Fibroblast of lung (primary cell): ENCODE results near the gene MACROD1. TPM values are rescaled to one million over a fixed set of nuclear protein-coding genes. Genes with fewer than 3 reads are reported as not detected.
A peak's percentile ranks its signal among the peaks of the same experiment; 100 is the strongest.

Experiments
- DNase-seq, 2 donors: peaks; one replicate each; pipeline versions ENCODE4 v3.0.0 to v3.0.0-alpha.2; 2010; ENCODE audit warnings: low read depth in 2 of 2
- H2AFZ ChIP-seq: 2 replicates; pipeline ENCODE4 v1.5.1; 2012; ENCODE audit warnings: low read length, control low read depth, inconsistent platforms
- H3K27ac ChIP-seq: 2 replicates; pipeline ENCODE4 v1.5.1; 2011; ENCODE audit warnings: low read length, control low read depth; ENCODE audit not compliant: insufficient read depth
- H3K27me3 ChIP-seq: 2 replicates; pipeline ENCODE4 v1.5.1; 2011; ENCODE audit warnings: mild to moderate bottlenecking, low read length; ENCODE audit not compliant: control insufficient read depth, insufficient read depth
- H3K36me3 ChIP-seq: 2 replicates; pipeline ENCODE4 v1.5.1; 2011; ENCODE audit warnings: low read length; ENCODE audit not compliant: control insufficient read depth, insufficient read depth
- H3K4me1 ChIP-seq: 2 replicates; pipeline ENCODE4 v1.5.1; 2011; ENCODE audit warnings: low read length; ENCODE audit not compliant: control insufficient read depth, insufficient read depth; ENCODE audit errors: extremely low read depth
- H3K4me2 ChIP-seq: 2 replicates; pipeline ENCODE4 v1.5.1; 2011; ENCODE audit warnings: low read length, control low read depth; ENCODE audit not compliant: insufficient read depth; ENCODE audit errors: extremely low read depth
- H3K4me3 ChIP-seq, 4 experiments: fragments of 200-600 bp in 1 of 4; sonication (generic) in 1 of 4; replicated peaks in 1 of 4; 2 replicates each; pipeline ENCODE4 v1.5.1; 2011 to 2016; ENCODE audit warnings: low read length in 4 of 4, low read depth in 3 of 4, mild to moderate bottlenecking in 3 of 4, control low read depth in 2 of 4, inconsistent platforms in 1 of 4, mixed read lengths in 1 of 4; ENCODE audit not compliant: insufficient read depth in 1 of 4; ENCODE audit errors: control extremely low read depth in 1 of 4
- H3K79me2 ChIP-seq: 2 replicates; pipeline ENCODE4 v1.5.1; 2012; ENCODE audit warnings: mild to moderate bottlenecking, low read length, inconsistent platforms; ENCODE audit not compliant: control insufficient read depth, insufficient read depth
- H3K9ac ChIP-seq: 2 replicates; pipeline ENCODE4 v1.5.1; 2011; ENCODE audit warnings: mild to moderate bottlenecking, low read length, control low read depth; ENCODE audit not compliant: insufficient read depth
- H3K9me3 ChIP-seq: 2 replicates; pipeline ENCODE4 v1.5.1; 2012; ENCODE audit warnings: low read depth, low read length; ENCODE audit not compliant: control insufficient read depth, insufficient read depth
- H4K20me1 ChIP-seq: 2 replicates; pipeline ENCODE4 v1.5.1; 2011; ENCODE audit warnings: low read length; ENCODE audit not compliant: control insufficient read depth, insufficient read depth; ENCODE audit errors: extremely low read depth
- EZH2 ChIP-seq: IDR thresholded peaks from 2 replicates; pipeline ENCODE4 v1.5.1; 2012; ENCODE audit warnings: low read length, control low read depth, mild to moderate bottlenecking; ENCODE audit errors: missing control alignments
- polyA plus RNA-seq, 2 donors: library from polyadenylated mRNA; depleted of rRNA in 1 of 2; stranded (reverse) in 1 of 2; unstranded in 1 of 2; fragments of >200 nt; gene quantifications; 2 replicates each; pipeline ENCODE4 v1.2.1, GENCODE V29; 2011 to 2012; ENCODE audit warnings: missing spikeins in 1 of 2
- total RNA-seq: library from RNA; depleted of rRNA; stranded (reverse); fragments of >200 nt; gene quantifications from 2 replicates; pipeline ENCODE4 v1.2.1, GENCODE V29; 2014
- TF ChIP-seq, protein P1 (sequence below), 2 donors: IDR thresholded peaks in 1 of 2; conservative IDR thresholded peaks in 1 of 2; 1 replicate in 1 of 2; 2 replicates in 1 of 2; pipeline ENCODE4 v1.5.1; 2011 to 2012; ENCODE audit warnings: low read length in 2 of 2, control low read depth in 1 of 2, inconsistent platforms in 1 of 2, low read depth in 1 of 2, mild to moderate bottlenecking in 1 of 2

MACROD1 gene
- total and polyA plus RNA-seq, 2 donors (not counting 1 experiment from before 2014, with no cell fraction given) = 8.8 to 24.8 TPM

DNA sequence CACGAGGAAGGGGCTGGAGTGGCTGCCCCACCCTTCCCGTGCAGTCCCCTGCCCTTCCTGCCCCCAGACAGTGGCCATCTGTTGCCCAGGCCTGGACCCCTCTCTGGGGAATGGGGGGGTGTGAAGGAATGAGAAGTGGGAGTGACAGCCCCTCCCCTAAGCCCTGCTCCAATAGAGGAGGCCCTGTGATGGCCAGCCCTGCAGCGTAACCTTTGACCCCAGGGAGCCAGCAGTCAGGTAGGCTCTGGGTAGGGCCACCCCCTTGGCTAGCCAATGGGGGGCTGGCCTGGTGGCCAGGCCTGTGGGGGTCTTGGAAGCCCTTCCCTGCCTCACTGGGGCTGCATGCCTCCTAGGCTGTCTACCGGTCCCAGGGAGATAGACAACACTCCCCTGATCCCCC is 123.6 kb downstream of the MACROD1 start:
- Histone ChIP-seq H2AFZ (no peak overlapping the region), H3K4me2 (no peak overlapping the region), H3K79me2 (no peaks in the 10 kb centered on the region), H3K9me3 (no peaks in the 10 kb centered on the region), H3K27ac (no peak overlapping the region), H3K27me3 (no peaks in the 10 kb centered on the region), H3K36me3 (no peaks in the 10 kb centered on the region), H3K4me1 (no peaks in the 10 kb centered on the region), H4K20me1 (no peaks in the 10 kb centered on the region), H3K4me3 (no peak overlapping the region), H3K9ac (no peak overlapping the region)
- DNase-seq = no peak
- no peak for TF ChIP-seq EZH2
- TF ChIP-seq, protein P1, sequence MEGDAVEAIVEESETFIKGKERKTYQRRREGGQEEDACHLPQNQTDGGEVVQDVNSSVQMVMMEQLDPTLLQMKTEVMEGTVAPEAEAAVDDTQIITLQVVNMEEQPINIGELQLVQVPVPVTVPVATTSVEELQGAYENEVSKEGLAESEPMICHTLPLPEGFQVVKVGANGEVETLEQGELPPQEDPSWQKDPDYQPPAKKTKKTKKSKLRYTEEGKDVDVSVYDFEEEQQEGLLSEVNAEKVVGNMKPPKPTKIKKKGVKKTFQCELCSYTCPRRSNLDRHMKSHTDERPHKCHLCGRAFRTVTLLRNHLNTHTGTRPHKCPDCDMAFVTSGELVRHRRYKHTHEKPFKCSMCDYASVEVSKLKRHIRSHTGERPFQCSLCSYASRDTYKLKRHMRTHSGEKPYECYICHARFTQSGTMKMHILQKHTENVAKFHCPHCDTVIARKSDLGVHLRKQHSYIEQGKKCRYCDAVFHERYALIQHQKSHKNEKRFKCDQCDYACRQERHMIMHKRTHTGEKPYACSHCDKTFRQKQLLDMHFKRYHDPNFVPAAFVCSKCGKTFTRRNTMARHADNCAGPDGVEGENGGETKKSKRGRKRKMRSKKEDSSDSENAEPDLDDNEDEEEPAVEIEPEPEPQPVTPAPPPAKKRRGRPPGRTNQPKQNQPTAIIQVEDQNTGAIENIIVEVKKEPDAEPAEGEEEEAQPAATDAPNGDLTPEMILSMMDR (conservative IDR thresholded peaks at IDR 0.05 in 1 of 2, IDR thresholded peaks at IDR 0.05 in 1 of 2; ENCODE audit: low read depth in 1 of 2, low read length in 2 of 2) = no peak

DNA sequence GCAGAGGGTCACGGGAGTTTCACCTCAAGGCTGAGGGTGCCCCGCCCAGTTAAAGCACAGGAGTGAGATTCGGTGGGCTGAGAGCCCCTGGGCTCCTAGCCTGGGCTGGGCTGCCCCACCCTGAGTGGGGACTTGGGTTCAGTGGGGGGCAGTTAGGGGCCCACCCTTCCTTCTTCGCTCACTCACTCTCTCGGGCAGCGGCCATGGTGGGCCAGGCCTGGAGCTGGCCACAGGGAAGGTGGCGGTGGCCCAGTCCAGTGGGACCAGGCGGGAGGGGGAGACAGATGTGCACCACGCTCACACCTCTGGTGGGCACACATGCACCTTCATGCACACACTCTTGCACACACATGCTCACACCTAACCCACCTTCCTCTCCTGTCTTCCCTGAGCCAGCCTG is 124.1 kb downstream of the MACROD1 start:
- H3K27ac ChIP-seq = no peak overlapping the region
- H3K79me2 ChIP-seq = no peaks in the 10 kb centered on the region
- H3K36me3 ChIP-seq = no peaks in the 10 kb centered on the region
- TF ChIP-seq EZH2 = no peak
- TF ChIP-seq, protein P1 (conservative IDR thresholded peaks at IDR 0.05 in 1 of 2, IDR thresholded peaks at IDR 0.05 in 1 of 2; ENCODE audit: low read depth in 1 of 2, low read length in 2 of 2) = no peak
- DNase-seq = no peak
- H3K4me2 ChIP-seq = no peak overlapping the region
- H3K9ac ChIP-seq = no peak overlapping the region
- H3K4me3 ChIP-seq = no peak overlapping the region
- H4K20me1 ChIP-seq = no peaks in the 10 kb centered on the region
- H2AFZ ChIP-seq = no peak overlapping the region
- H3K4me1 ChIP-seq = no peaks in the 10 kb centered on the region
- H3K27me3 ChIP-seq = no peaks in the 10 kb centered on the region
- H3K9me3 ChIP-seq = no peaks in the 10 kb centered on the region

DNA sequence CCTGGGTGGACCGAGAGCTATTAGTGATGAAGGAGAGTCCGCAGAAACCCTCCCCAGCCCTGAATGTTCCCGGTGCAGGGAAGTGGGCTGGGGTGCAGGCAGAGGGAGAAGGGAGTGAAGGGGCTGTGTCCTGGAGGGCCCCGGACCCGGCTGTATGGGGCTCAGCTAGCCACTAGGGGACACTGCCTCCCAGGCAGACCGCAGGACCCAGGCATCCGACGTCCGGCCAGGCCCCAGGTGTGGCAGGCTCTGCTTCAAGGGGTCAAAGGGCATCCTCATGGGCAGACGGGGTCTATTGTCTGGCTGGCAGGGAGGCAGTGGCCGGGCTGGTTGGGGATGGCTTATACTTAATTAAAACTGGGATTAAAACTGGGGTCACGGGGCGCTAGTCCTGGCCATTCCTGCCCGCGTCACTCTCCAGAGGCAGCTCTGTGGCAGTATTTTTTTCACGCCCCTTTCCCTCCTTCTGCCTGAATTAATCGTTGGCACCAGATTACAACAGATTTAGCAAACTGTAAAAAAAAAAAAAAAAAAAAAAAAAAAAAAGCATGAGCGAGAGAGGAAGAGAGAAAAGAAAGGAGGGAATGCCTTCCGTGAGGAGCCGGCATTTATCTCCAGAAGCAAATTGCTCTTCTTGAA is 125.1 kb downstream of the MACROD1 start:
- H3K36me3 ChIP-seq = no peaks in the 10 kb centered on the region
- no peak overlapping the region for H3K4me3 ChIP-seq
- H3K27ac ChIP-seq = no peak overlapping the region
- H3K27me3 ChIP-seq = no peaks in the 10 kb centered on the region
- H4K20me1 ChIP-seq = no peaks in the 10 kb centered on the region
- H3K4me2 ChIP-seq = no peak overlapping the region
- no peak for DNase-seq
- H2AFZ ChIP-seq = no peak overlapping the region
- TF ChIP-seq EZH2 = no peak
- TF ChIP-seq, protein P1 (conservative IDR thresholded peaks at IDR 0.05 in 1 of 2, IDR thresholded peaks at IDR 0.05 in 1 of 2; ENCODE audit: low read depth in 1 of 2, low read length in 2 of 2) = peak; percentile 17 to 44
- H3K4me1 ChIP-seq = no peaks in the 10 kb centered on the region
- H3K9ac ChIP-seq = no peak overlapping the region
- H3K79me2 ChIP-seq = no peaks in the 10 kb centered on the region
- no peaks in the 10 kb centered on the region for H3K9me3 ChIP-seq
